B cell (primary cell): ENCODE data around the gene MMAB.

Experiments
- CTCF ChIP-seq: fragments of 200-600 bp; IDR thresholded peaks from one replicate; pipeline ENCODE4 v1.8.0; 2022; ENCODE audit warnings: antibody characterized with exemption, mild to moderate bottlenecking
- EZH2 ChIP-seq: IDR thresholded peaks from 2 replicates; pipeline ENCODE4 v1.6.1; 2012; ENCODE audit warnings: borderline replicate concordance, low read depth, mild to moderate bottlenecking, moderate library complexity, low read length; ENCODE audit not compliant: insufficient read depth, poor library complexity, severe bottlenecking

GRCh38 chr12:109599087-109599486 is 25.8 kb upstream of the MMAB start:
- TF ChIP-seq CTCF (no peak), EZH2 (no peak)
